Stimulated activated CD4-positive, alpha-beta T cell treated with anti-CD3 and anti-CD28 coated beads, Interleukin-4, amount 100 ng/mL, for 48 hours (primary cell): Measurements from ENCODE around the gene DDX54.

Source experiments
- DNase-seq, 2 donors: peaks; one replicate each; pipeline ENCODE4 v3.0.0-alpha.2; 2020; ENCODE audit warnings: low read depth in 2 of 2

Gene DDX54

GRCh38 chr12:113185180-113186032 lies at the start of gene DDX54, which contains the start of gene RITA1:
DDX54 (minus strand) TSS chr12:113185478; CDS start chr12:113185451, 27 bp downstream.
RITA1 (plus strand) TSS chr12:113185721; CDS start chr12:113186747, 1,026 bp downstream.
- peak; percentile 72 to 78 for DNase-seq

GRCh38 chr12:113234483-113234882 lies 49.2 kb upstream of the DDX54 start:
- DNase-seq: no peak

- DNase-seq: no peak
These were observed 48.7 kb upstream of the DDX54 start for GRCh38 chr12:113233967-113234366.

GRCh38 chr12:113232840-113233585 lies 47.7 kb upstream of the DDX54 start:
- peak; percentile 44 to 51 for DNase-seq

- no peak for DNase-seq
These were observed 47.0 kb upstream of the DDX54 start for GRCh38 chr12:113232089-113232839.

GRCh38 chr12:113231235-113232088 lies 46.2 kb upstream of the DDX54 start:
- no peak for DNase-seq

GRCh38 chr12:113230315-113231234 lies 45.3 kb upstream of the DDX54 start:
- no peak for DNase-seq

GRCh38 chr12:113228394-113229028 lies 43.2 kb upstream of the DDX54 start:
- no peak for DNase-seq

- DNase-seq: no peak
These were observed 42.6 kb upstream of the DDX54 start for GRCh38 chr12:113227686-113228391.

- no peak for DNase-seq
These were observed 41.7 kb upstream of the DDX54 start for GRCh38 chr12:113226696-113227568.

- no peak for DNase-seq
These were observed 39.7 kb upstream of the DDX54 start for GRCh38 chr12:113224955-113225354.

GRCh38 chr12:113222730-113223531 lies 37.7 kb upstream of the DDX54 start:
- DNase-seq: no peak

- DNase-seq: no peak
These were observed 36.9 kb upstream of the DDX54 start for GRCh38 chr12:113221997-113222729.

GRCh38 chr12:113221181-113221996 lies 36.1 kb upstream of the DDX54 start, which contains the start of gene TPCN1:
TPCN1 (plus strand) TSS chr12:113221464; CDS start chr12:113226853, 5,389 bp downstream.
- peak; percentile 98 to 99 for DNase-seq

GRCh38 chr12:113220593-113221180 lies 35.4 kb upstream of the DDX54 start:
- DNase-seq: no peak
